ENCODE data around the gene ATRIP.
"Not testable (repeated sequence)": the region's sequence is repeated elsewhere in the genome, so short reads cannot be mapped to it uniquely, and the experiment has no call there.

ATRIP gene

DNA sequence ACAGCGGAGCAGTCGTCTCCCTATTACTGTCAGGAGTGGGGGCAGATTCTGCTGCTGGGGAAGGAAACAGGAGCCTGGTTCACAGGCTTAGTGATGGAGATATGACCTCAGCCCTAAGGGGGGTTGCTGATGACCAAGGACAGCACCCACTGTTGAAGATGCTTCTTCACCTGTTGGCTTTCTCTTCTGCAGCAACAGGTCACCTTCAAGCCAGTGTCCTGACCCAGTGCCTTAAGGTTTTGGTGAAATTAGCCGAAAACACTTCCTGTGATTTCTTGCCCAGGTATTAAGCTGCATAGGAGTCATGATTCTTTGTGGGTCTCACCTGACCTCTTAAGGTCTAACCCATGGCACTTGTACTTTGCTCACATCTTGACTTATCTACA, 14.0 kb downstream of the ATRIP start:
- DNase-seq (ENCODE audit: insufficient read length, low spot score) (no peak), FAIRE-seq (no peak)
- TF ChIP-seq, protein P1, sequence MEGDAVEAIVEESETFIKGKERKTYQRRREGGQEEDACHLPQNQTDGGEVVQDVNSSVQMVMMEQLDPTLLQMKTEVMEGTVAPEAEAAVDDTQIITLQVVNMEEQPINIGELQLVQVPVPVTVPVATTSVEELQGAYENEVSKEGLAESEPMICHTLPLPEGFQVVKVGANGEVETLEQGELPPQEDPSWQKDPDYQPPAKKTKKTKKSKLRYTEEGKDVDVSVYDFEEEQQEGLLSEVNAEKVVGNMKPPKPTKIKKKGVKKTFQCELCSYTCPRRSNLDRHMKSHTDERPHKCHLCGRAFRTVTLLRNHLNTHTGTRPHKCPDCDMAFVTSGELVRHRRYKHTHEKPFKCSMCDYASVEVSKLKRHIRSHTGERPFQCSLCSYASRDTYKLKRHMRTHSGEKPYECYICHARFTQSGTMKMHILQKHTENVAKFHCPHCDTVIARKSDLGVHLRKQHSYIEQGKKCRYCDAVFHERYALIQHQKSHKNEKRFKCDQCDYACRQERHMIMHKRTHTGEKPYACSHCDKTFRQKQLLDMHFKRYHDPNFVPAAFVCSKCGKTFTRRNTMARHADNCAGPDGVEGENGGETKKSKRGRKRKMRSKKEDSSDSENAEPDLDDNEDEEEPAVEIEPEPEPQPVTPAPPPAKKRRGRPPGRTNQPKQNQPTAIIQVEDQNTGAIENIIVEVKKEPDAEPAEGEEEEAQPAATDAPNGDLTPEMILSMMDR (IDR thresholded peaks at IDR 0.05; ENCODE audit: insufficient read depth, missing control alignments) = no peak

DNA sequence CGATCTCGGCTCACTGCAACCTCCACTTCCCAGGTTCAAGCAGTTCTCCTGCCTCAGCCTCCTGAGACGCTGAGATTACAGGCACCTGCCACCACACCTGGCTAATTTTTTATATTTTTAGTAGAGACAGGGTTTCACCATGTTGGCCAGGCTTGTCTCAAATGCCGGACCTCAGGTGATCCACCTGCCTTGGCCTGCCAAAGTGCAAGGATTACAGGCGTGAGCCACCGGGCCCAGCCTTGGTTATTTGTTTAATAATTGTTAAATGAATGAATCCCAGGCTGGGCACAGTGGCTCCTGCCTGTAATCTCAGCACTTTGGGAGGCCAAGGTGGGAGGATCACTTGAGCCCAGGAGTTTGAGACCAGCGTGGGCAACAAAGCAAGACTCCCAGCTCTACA, 15.2 kb downstream of the ATRIP start:
- DNase-seq (ENCODE audit: insufficient read length, low spot score); FAIRE-seq: not testable (repeated sequence)

DNA sequence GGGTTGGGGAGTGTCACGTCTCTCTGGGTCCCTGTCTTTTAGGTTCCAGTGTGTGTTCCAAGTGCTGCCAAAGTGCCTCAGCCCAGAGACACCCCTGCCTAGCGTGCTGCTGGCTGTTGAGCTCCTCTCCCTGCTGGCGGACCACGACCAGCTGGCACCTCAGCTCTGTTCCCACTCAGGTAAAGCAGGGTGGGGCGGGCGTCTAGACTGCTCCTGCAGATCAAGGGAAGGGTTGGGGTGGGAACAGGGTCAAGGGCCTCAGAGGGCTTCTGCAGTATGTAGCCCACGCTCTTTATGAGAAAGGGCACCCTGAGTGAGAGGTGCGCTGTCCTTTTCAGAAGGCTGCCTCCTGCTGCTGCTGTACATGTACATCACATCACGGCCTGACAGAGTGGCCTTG, 17.2 kb downstream of the ATRIP start:
- FAIRE-seq (no peak), DNase-seq (ENCODE audit: insufficient read length, low spot score) (no peak)
- TF ChIP-seq, protein P1 (IDR thresholded peaks at IDR 0.05; ENCODE audit: insufficient read depth, missing control alignments) = no peak

DNA sequence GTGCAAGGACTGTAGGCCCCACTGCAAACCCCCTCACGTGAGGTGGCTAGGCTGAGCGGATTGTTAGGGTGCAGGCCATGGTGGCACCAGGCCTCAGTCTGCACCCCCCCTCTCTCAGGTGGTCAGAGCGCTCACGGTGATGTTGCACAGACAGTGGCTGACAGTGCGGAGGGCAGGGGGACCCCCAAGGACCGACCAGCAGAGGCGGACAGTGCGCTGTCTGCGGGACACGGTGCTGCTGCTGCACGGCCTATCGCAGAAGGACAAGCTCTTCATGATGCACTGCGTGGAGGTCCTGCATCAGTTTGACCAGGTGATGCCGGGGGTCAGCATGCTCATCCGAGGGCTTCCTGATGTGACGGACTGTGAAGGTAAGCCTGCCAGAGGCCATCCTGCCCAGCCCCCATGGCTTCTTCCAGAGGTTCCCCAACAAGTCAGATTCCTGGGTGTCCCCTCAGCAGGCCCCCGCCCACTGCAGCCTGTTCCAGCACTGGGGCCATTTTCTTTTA, 18.2 kb downstream of the ATRIP start:
- DNase-seq (ENCODE audit: insufficient read length, low spot score) (no peak), FAIRE-seq (no peak)
- TF ChIP-seq, protein P1 (IDR thresholded peaks at IDR 0.05; ENCODE audit: insufficient read depth, missing control alignments) = no peak

DNA sequence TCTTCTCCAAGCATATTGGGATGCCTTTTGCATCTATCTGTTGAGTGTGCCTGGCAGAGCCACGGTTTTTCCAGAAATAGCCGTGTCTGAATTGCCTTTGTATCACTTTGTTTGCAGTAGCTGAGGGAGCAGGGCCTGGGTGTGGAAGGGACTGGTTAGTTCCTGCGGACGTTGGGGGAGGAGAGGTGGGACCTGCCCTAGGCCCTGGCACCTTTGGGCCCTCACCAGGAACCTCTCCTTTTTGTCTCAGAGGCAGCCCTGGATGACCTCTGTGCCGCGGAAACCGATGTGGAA, 18.6 kb downstream of the ATRIP start:
- TF ChIP-seq, protein P1 (IDR thresholded peaks at IDR 0.05; ENCODE audit: insufficient read depth, missing control alignments) = no peak
- FAIRE-seq (no peak), DNase-seq (ENCODE audit: insufficient read length, low spot score) (no peak)

DNA sequence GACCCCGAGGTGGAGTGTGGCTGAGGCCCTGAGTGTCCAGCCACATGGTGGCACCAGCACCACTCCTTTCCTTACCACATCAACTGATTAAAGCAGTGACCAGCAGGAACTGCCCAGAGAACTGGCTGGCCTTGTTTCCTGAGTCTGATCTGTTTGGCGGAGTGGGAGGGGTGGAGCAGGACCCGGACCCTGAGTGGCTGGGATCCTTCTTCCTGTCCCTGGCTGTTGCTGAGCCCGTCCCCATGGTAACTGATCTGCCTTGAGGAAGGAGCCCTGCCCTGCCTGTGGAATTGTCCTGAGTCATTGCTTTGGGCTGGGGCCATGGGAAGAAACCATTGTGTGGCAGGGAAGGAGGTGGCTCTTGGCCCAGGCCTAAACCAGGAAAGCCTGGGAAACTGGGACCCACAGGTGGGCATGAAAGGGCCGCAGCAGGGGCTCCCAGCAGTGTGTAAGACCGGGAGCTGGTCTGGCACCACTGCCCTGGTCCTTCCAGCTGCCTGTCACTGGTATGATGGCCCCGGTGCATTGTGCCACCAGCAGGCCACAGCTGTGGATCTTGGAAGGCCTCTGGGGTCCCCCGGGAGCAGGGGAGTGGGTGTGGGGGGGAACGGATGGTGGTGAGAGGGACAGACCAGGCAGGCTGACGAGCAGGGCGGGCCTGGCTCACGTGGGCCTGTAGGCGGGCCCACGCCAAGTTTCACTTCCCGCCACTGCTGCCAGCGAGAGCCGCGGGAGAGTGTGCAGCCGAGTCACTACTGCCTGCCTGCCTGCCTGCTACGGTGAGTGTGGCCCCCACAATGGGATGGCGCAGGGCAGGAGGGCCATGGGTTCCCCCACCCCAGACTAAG, 19.2 kb downstream of the ATRIP start:
- no peak for FAIRE-seq
- DNase-seq (ENCODE audit: insufficient read length, low spot score) = peak; percentile 66
- TF ChIP-seq, protein P1 (IDR thresholded peaks at IDR 0.05; ENCODE audit: insufficient read depth, missing control alignments) = peak; percentile 47

DNA sequence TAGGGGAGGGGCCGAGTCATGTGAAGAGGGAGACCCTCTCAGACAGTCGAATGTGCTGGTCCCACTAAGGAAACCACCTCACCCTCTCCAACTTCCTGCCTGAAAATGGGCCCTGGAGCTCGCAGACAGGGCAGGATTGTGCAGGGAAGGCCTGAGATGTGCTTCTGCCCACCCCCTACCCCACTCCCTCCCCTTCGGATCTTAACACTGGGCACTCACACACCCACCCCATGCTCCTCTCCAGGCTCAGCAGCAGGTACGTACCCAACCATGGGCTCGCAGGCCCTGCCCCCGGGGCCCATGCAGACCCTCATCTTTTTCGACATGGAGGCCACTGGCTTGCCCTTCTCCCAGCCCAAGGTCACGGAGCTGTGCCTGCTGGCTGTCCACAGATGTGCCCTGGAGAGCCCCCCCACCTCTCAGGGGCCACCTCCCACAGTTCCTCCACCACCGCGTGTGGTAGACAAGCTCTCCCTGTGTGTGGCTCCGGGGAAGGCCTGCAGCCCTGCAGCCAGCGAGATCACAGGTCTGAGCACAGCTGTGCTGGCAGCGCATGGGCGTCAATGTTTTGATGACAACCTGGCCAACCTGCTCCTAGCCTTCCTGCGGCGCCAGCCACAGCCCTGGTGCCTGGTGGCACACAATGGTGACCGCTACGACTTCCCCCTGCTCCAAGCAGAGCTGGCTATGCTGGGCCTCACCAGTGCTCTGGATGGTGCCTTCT, 20.0 kb downstream of the ATRIP start:
- TF ChIP-seq, protein P1 (IDR thresholded peaks at IDR 0.05; ENCODE audit: insufficient read depth, missing control alignments) = no peak
- no peak for FAIRE-seq
- no peak for DNase-seq (ENCODE audit: insufficient read length, low spot score)

All from D721Med (cell line).